OCI-LY3 (cell line): ENCODE measurements around the gene RC3H1.

ENCODE experiments used
- H2AFZ ChIP-seq: fragments of 200-600, 300-600 bp; shearing (Covaris generic); 2 replicates; pipeline ENCODE4 v1.6.0; 2014; ENCODE audit warnings: antibody characterized with exemption, low read depth, low read length
- H3K27ac ChIP-seq: fragments of 200-600, 300-600 bp; sonication (generic); 2 replicates; pipeline ENCODE4 v1.5.1; 2014; ENCODE audit warnings: mild to moderate bottlenecking, low read length, moderate library complexity, mixed read lengths
- H3K27me3 ChIP-seq: fragments of 200-600, 300-600 bp; sonication (generic); 2 replicates; pipeline ENCODE4 v1.6.1; 2014; ENCODE audit warnings: low read depth, low read length, mixed read lengths
- H3K36me3 ChIP-seq: fragments of 200-600, 300-600 bp; sonication (generic); replicated peaks from 2 replicates; pipeline ENCODE3; 2014; ENCODE audit warnings: low read depth, low read length, mixed read lengths
- H3K4me1 ChIP-seq: fragments of 300-600, 200-600 bp; sonication (generic); 2 replicates; pipeline ENCODE4 v1.6.1; 2014; ENCODE audit warnings: low read length, mixed read lengths
- H3K4me2 ChIP-seq: fragments of 200-600, 300-600 bp; sonication (generic); 2 replicates; pipeline ENCODE4 v1.6.1; 2014; ENCODE audit warnings: low read length, mixed read lengths
- H3K4me3 ChIP-seq: fragments of 300-600, 200-600 bp; sonication (generic); 2 replicates; pipeline ENCODE4 v1.5.1; 2014; ENCODE audit warnings: antibody characterized with exemption, mild to moderate bottlenecking, low read length, moderate library complexity
- H3K79me2 ChIP-seq: fragments of 300-600, 200-600 bp; shearing (Covaris generic); 2 replicates; pipeline ENCODE4 v1.6.1; 2014; ENCODE audit warnings: mild to moderate bottlenecking, low read length, mixed read lengths
- H3K9ac ChIP-seq: fragments of 300-600, 200-600 bp; shearing (Covaris generic); 2 replicates; pipeline ENCODE4 v1.6.0; 2014; ENCODE audit warnings: mild to moderate bottlenecking, low read length, moderate library complexity
- H3K9me3 ChIP-seq: fragments of 200-600, 300-600 bp; shearing (Covaris generic); 2 replicates; pipeline ENCODE4 v1.6.1; 2014; ENCODE audit warnings: low read length, mixed read lengths; ENCODE audit not compliant: insufficient read depth
- H4K20me1 ChIP-seq: fragments of 200-600, 300-600 bp; sonication (generic); 2 replicates; pipeline ENCODE4 v1.6.1; 2016; ENCODE audit warnings: low read length, mixed read lengths; ENCODE audit not compliant: insufficient read depth
- CTCF ChIP-seq: fragments of 200-600, 300-600 bp; sonication (generic); IDR thresholded peaks from 2 replicates; pipeline ENCODE4 v1.5.1; 2014; ENCODE audit warnings: antibody characterized with exemption, low read length, low read depth
- EZH2phosphoT487 ChIP-seq: fragments of 200-600 bp; shearing (Covaris generic); IDR thresholded peaks from 2 replicates; pipeline ENCODE4 v1.6.1; 2018; ENCODE audit warnings: antibody characterized with exemption, mixed run types, low read depth

The RC3H1 gene

GRCh38 chr1:174017231-174017970 is 4.8 kb downstream of the RC3H1 start:
- TF ChIP-seq EZH2phosphoT487 (no peak), CTCF (no peak)
- Histone ChIP-seq H4K20me1 (peaks cover 63% of the 10 kb centered on the region), H3K4me3 (no peak overlapping the region), H3K4me2 (no peak overlapping the region), H3K27me3 (no peaks in the 10 kb centered on the region), H2AFZ (no peak overlapping the region), H3K4me1 (peaks cover 17% of the 10 kb centered on the region), H3K9ac (no peak overlapping the region), H3K36me3 (peaks cover 16% of the 10 kb centered on the region), H3K27ac (no peak overlapping the region), H3K9me3 (no peaks in the 10 kb centered on the region), H3K79me2 (peaks cover 95% of the 10 kb centered on the region)

- no peak overlapping the region for H2AFZ ChIP-seq
- H3K27me3 ChIP-seq = no peaks in the 10 kb centered on the region
- TF ChIP-seq CTCF (no peak), EZH2phosphoT487 (no peak)
- H3K36me3 ChIP-seq = peaks cover 14% of the 10 kb centered on the region
- H3K4me2 ChIP-seq = no peak overlapping the region
- peaks cover 5% of the 10 kb centered on the region for H3K4me1 ChIP-seq
- H3K79me2 ChIP-seq = peaks cover 98% of the 10 kb centered on the region
- no peak overlapping the region for H3K9ac ChIP-seq
- no peaks in the 10 kb centered on the region for H3K9me3 ChIP-seq
- peaks cover 69% of the 10 kb centered on the region for H4K20me1 ChIP-seq
- no peak overlapping the region for H3K4me3 ChIP-seq
- H3K27ac ChIP-seq = no peak overlapping the region
Measured at GRCh38 chr1:174013864-174014418, 8.2 kb downstream of the RC3H1 start.

GRCh38 chr1:174008979-174009378 is 13.2 kb downstream of the RC3H1 start:
- Histone ChIP-seq H3K4me1 (peaks cover 24% of the 10 kb centered on the region), H3K79me2 (peaks cover 97% of the 10 kb centered on the region), H2AFZ (no peak overlapping the region), H3K27ac (no peak overlapping the region), H3K36me3 (peaks cover 22% of the 10 kb centered on the region), H3K9me3 (no peaks in the 10 kb centered on the region), H4K20me1 (peaks cover 80% of the 10 kb centered on the region), H3K27me3 (no peaks in the 10 kb centered on the region), H3K4me3 (no peak overlapping the region), H3K4me2 (no peak overlapping the region), H3K9ac (no peak overlapping the region)
- no peak for TF ChIP-seq EZH2phosphoT487
- no peak for TF ChIP-seq CTCF

- no peaks in the 10 kb centered on the region for H3K9me3 ChIP-seq
- H3K4me2 ChIP-seq = no peak overlapping the region
- H3K4me3 ChIP-seq = no peak overlapping the region
- peaks cover 24% of the 10 kb centered on the region for H3K4me1 ChIP-seq
- no peaks in the 10 kb centered on the region for H3K27me3 ChIP-seq
- no peak for TF ChIP-seq EZH2phosphoT487
- no peak for TF ChIP-seq CTCF
- no peak overlapping the region for H3K27ac ChIP-seq
- H3K36me3 ChIP-seq = peaks cover 19% of the 10 kb centered on the region
- H4K20me1 ChIP-seq = peaks cover 80% of the 10 kb centered on the region
- H2AFZ ChIP-seq = no peak overlapping the region
- no peak overlapping the region for H3K9ac ChIP-seq
- peaks cover 95% of the 10 kb centered on the region for H3K79me2 ChIP-seq
Measured at GRCh38 chr1:174008269-174008668, 13.9 kb downstream of the RC3H1 start.
